BLaER1 treated with 17β-estradiol and CSF1 and Interleukin-3, amounts not matched to agents 10 nM and 100 nM (cell line): ENCODE results near the gene NCMAP.

Experiments
- H3K27ac ChIP-seq, 11 experiments: shearing (Covaris generic); formaldehyde crosslinking; 2 replicates each; pipeline ENCODE4 v1.8.1; 2022
- H3K27me3 ChIP-seq, 11 experiments: shearing (Covaris generic); formaldehyde crosslinking; 2 replicates each; pipeline ENCODE4 v1.8.1; 2022
- H3K36me3 ChIP-seq, 11 experiments: shearing (Covaris generic); formaldehyde crosslinking; 2 replicates each; pipeline ENCODE4 v1.8.1; 2022
- H3K4me1 ChIP-seq, 10 experiments: shearing (Covaris generic); formaldehyde crosslinking; 2 replicates each; pipeline ENCODE4 v1.8.1; 2022
- H3K4me2 ChIP-seq, 11 experiments: shearing (Covaris generic); formaldehyde crosslinking; 2 replicates each; pipeline ENCODE4 v1.8.1; 2022
- H3K4me3 ChIP-seq, 10 experiments: shearing (Covaris generic); formaldehyde crosslinking; 2 replicates each; pipeline ENCODE4 v1.8.1; 2022
- H3K9ac ChIP-seq, 11 experiments: shearing (Covaris generic); formaldehyde crosslinking; 2 replicates each; pipeline ENCODE4 v1.8.1; 2022
- H3K9me3 ChIP-seq, 11 experiments: shearing (Covaris generic); formaldehyde crosslinking; replicated peaks in 1 of 11; 2 replicates each; pipeline ENCODE4 v1.8.1; 2022
- H4K20me1 ChIP-seq, 11 experiments: shearing (Covaris generic); formaldehyde crosslinking; 2 replicates each; pipeline ENCODE4 v1.8.1; 2022
- Cebpa-rat ChIP-seq, 11 experiments: shearing (Covaris generic); IDR thresholded peaks; 2 replicates each; pipeline ENCODE4 v1.8.1; 2022

The NCMAP gene

GRCh38 chr1:24642481-24643362, 86.8 kb downstream of the NCMAP start, which contains the start of gene SRRM1:
Gene SRRM1 (plus strand): TSS chr1:24643302. CDS start chr1:24643327, 25 bp downstream.
- no peak; a peak in 1 of 22 replicates for TF ChIP-seq Cebpa-rat (IDR thresholded peaks at IDR 0.05)

DNA sequence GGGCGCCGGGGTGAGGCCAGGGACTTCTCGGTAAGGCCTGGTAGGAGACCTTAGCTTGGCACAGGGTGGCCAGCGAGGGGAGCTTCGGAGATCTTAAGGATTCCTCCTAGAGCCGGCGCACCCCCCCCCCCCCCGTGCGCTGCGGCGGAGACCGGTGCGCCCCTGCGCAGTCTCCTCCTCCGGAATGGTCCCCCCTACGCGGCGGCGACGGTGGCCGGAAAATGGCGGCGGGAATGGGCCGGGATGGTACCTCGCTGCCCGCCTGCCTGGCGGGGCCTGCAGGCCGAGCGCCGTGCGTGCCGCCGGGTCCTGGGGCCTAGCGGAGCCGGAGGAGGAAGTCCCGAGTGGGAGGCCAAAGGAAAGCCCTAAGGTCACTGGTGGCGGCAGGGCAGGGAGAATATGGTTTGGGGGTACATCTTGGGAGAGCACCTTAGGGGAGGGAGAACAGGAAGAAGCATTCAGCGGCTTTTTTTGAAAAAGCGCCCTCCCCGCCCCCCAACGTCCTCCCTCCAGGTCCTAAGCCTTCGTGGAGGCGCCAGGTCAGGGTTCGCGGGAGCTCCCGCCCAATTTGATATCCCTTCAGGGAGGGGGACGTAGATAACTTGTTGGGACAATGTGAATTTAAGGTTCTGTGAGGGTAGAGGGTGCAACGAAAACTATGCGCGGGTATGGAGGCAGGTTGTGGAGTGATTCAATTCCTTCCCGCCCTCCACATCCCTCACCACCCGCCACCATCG, 87.6 kb downstream of the NCMAP start:
- peaks cover 37 to 43% (median 39%) of the 10 kb centered on the region in 11 experiments for H3K36me3 ChIP-seq

More at GRCh38 chr1:24642481-24643362, 86.8 kb downstream of the NCMAP start, which contains the start of gene SRRM1:
- Histone ChIP-seq H3K9ac (peak within 1 kb of the TSS; percentile 92 to 100 (median 98)), H3K4me1 (peaks cover 28 to 44% (median 31%) of the 10 kb centered on the region in 10 experiments), H4K20me1 (peaks cover 42 to 46% (median 44%) of the 10 kb centered on the region in 11 experiments), H3K27me3 (no peaks in the 10 kb centered on the region), H3K4me3 (peak within 1 kb of the TSS; percentile 84 to 98 (median 95)), H3K27ac (peak within 1 kb of the TSS; percentile 95 to 100 (median 97)), H3K36me3 (peaks cover 29 to 34% (median 31%) of the 10 kb centered on the region in 11 experiments), H3K9me3 (no peaks in the 10 kb centered on the region), H3K4me2 (peak within 1 kb of the TSS; percentile 92 to 99 (median 94))

GRCh38 chr1:24644100-24644384, 88.2 kb downstream of the NCMAP start:
- no peaks in the 10 kb centered on the region for H3K9me3 ChIP-seq
- H3K4me3 ChIP-seq, result peak overlapping the region; percentile 84 to 98 (median 95)
- TF ChIP-seq Cebpa-rat (IDR thresholded peaks at IDR 0.05), result no peak
- peaks cover 55 to 59% (median 57%) of the 10 kb centered on the region in 11 experiments for H4K20me1 ChIP-seq
- H3K4me2 ChIP-seq, result peak overlapping the region; percentile 87 to 99 (median 94)
- H3K27ac ChIP-seq, result peak overlapping the region; percentile 92 to 99 (median 96)
- peak overlapping the region; percentile 92 to 100 (median 97) for H3K9ac ChIP-seq
- peaks cover 28 to 44% (median 31%) of the 10 kb centered on the region in 10 experiments for H3K4me1 ChIP-seq
- H3K27me3 ChIP-seq, result no peaks in the 10 kb centered on the region
- H3K36me3 ChIP-seq, result peaks cover 42 to 48% (median 44%) of the 10 kb centered on the region in 11 experiments

More for the DNA sequence above, 87.6 kb downstream of the NCMAP start:
- Histone ChIP-seq H3K4me2 (peak overlapping the region; percentile 87 to 99 (median 94)), H4K20me1 (peaks cover 50 to 54% (median 52%) of the 10 kb centered on the region in 11 experiments), H3K9ac (peak overlapping the region; percentile 92 to 100 (median 97)), H3K9me3 (no peaks in the 10 kb centered on the region), H3K27ac (peak overlapping the region; percentile 92 to 99 (median 96)), H3K4me1 (peaks cover 28 to 44% (median 31%) of the 10 kb centered on the region in 10 experiments), H3K27me3 (no peaks in the 10 kb centered on the region), H3K4me3 (peak overlapping the region; percentile 84 to 98 (median 95))
- TF ChIP-seq Cebpa-rat (IDR thresholded peaks at IDR 0.05), result no peak

DNA sequence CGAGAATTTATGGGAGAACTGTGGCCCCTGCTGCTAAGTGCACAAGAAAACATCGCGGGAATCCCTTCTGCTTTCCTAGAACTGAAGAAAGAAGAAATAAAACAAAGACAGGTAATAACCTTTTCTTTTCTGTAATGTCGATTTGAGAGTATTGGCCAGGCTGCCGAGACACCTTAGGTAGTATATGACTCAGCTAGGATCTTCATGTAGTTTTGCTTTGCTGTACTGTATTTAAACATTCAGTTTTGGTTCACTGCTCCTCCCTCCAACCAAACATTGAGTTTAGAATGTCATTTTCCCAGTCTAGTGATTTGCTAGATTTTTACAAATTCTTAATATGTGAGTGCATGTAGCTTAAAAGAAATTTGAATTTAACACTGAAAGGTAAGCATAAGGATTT, 93.0 kb downstream of the NCMAP start:
- TF ChIP-seq Cebpa-rat (IDR thresholded peaks at IDR 0.05), result no peak
- peaks cover 91 to 96% (median 93%) of the 10 kb centered on the region in 11 experiments for H3K36me3 ChIP-seq
- peaks cover 14 to 20% (median 17%) of the 10 kb centered on the region in 10 experiments for H3K4me1 ChIP-seq
- no peak overlapping the region for H3K4me3 ChIP-seq
- no peak overlapping the region for H3K4me2 ChIP-seq
- no peaks in the 10 kb centered on the region for H3K27me3 ChIP-seq
- no peaks in the 10 kb centered on the region for H3K9me3 ChIP-seq
- no peak overlapping the region for H3K27ac ChIP-seq
- H4K20me1 ChIP-seq, result peaks cover 76 to 100% (median 97%) of the 10 kb centered on the region in 11 experiments
- H3K9ac ChIP-seq, result peak overlapping the region in 2 of 11 experiments; percentile 32 to 41; a peak in 2 of 22 replicates

GRCh38 chr1:24652382-24652781, 96.5 kb downstream of the NCMAP start:
- H3K27ac ChIP-seq, result no peak overlapping the region
- H3K4me2 ChIP-seq, result no peak overlapping the region
- no peak overlapping the region for H3K4me3 ChIP-seq
- H3K36me3 ChIP-seq, result peaks cover 99 to 100% (median 100%) of the 10 kb centered on the region in 11 experiments
- H3K4me1 ChIP-seq, result no peaks in the 10 kb centered on the region
- no peaks in the 10 kb centered on the region for H3K9me3 ChIP-seq
- peaks cover 75 to 100% (median 97%) of the 10 kb centered on the region in 11 experiments for H4K20me1 ChIP-seq
- no peak for TF ChIP-seq Cebpa-rat (IDR thresholded peaks at IDR 0.05)
- no peak overlapping the region for H3K9ac ChIP-seq
- no peaks in the 10 kb centered on the region for H3K27me3 ChIP-seq

DNA sequence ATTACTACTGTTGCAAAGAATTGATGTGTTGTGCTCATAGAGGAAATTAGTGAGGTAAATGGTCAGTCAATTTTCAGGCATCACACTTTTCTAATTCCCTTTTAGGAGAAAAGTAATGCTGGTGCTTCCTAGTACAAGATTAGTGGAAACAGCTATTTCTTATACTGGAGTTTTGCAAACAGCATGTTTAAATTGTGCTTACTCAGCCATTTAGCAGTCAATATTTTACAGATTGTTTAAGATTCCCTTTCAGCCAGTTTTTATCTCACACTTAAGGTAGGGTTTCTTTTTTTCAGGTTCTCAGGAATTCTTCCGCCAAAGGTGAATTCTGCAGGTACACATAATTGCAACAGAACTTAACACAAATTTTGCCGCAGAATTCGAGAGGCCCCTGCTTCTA, 98.1 kb downstream of the NCMAP start:
- Histone ChIP-seq H3K27ac (no peak overlapping the region), H3K36me3 (peaks cover 99 to 100% (median 100%) of the 10 kb centered on the region in 11 experiments), H3K4me1 (no peaks in the 10 kb centered on the region)

GRCh38 chr1:24656046-24656445, 100.2 kb downstream of the NCMAP start:
- Histone ChIP-seq H3K9me3 (no peaks in the 10 kb centered on the region), H3K4me2 (no peak overlapping the region), H3K4me1 (no peaks in the 10 kb centered on the region), H3K9ac (peak overlapping the region in 2 of 11 experiments; percentile 6 to 17; a peak in 2 of 22 replicates), H4K20me1 (peaks cover 75 to 100% (median 97%) of the 10 kb centered on the region in 11 experiments), H3K27me3 (no peaks in the 10 kb centered on the region), H3K4me3 (no peak overlapping the region), H3K27ac (no peak overlapping the region), H3K36me3 (peaks cover 99 to 100% (median 100%) of the 10 kb centered on the region in 11 experiments)
- TF ChIP-seq Cebpa-rat (IDR thresholded peaks at IDR 0.05), result no peak

More for the DNA sequence above, 98.1 kb downstream of the NCMAP start:
- Histone ChIP-seq H3K9ac (no peak overlapping the region), H3K4me2 (no peak overlapping the region), H4K20me1 (peaks cover 75 to 100% (median 97%) of the 10 kb centered on the region in 11 experiments), H3K9me3 (no peaks in the 10 kb centered on the region), H3K4me3 (no peak overlapping the region), H3K27me3 (no peaks in the 10 kb centered on the region)
- TF ChIP-seq Cebpa-rat (IDR thresholded peaks at IDR 0.05), result no peak

DNA sequence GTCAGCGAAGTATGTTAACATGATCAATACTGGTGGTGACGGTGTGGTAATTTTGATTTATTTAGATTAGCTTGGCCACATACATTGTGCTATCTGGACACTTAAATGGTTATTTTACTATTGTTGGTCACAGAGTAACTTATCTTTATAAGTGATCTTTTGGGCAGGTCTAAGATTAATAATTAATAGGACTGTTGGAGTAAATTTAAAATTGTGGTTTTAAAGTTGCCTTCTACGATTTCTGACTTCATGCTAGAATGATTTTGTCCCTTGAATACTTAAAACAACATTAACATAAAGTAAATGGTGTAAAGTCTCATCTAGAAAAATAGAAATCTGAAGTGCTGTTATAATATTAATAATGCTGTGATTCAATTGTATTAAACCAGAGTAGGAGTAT, 101.9 kb downstream of the NCMAP start:
- TF ChIP-seq Cebpa-rat (IDR thresholded peaks at IDR 0.05), result no peak
- no peak overlapping the region for H3K27ac ChIP-seq
- peaks cover 88 to 100% (median 97%) of the 10 kb centered on the region in 11 experiments for H4K20me1 ChIP-seq
- H3K36me3 ChIP-seq, result peaks cover 100% of the 10 kb centered on the region in 11 experiments
- H3K4me1 ChIP-seq, result no peaks in the 10 kb centered on the region
- no peak overlapping the region for H3K9ac ChIP-seq
- no peak overlapping the region for H3K4me3 ChIP-seq
- H3K4me2 ChIP-seq, result no peak overlapping the region
- H3K9me3 ChIP-seq, result no peaks in the 10 kb centered on the region
- H3K27me3 ChIP-seq, result no peaks in the 10 kb centered on the region
